DOHH2 (cell line): ENCODE results near the gene LILRB3.
"Not testable (repeated sequence)": the region's sequence is repeated elsewhere in the genome, so short reads cannot be mapped to it uniquely, and the experiment has no call there.

Experiments used
- EZH2phosphoT487 ChIP-seq: fragments of 200-600 bp; sonication (generic); IDR thresholded peaks from 2 replicates; pipeline ENCODE4 v1.6.1; 2017; ENCODE audit warnings: borderline replicate concordance, mild to moderate bottlenecking, antibody characterized with exemption, low read length, moderate library complexity, mixed read lengths
- TF ChIP-seq, protein P1 (sequence below): fragments of 200-600 bp; sonication (generic); IDR thresholded peaks from one replicate; pipeline ENCODE4 v1.5.1; 2014; ENCODE audit warnings: antibody characterized with exemption, mild to moderate bottlenecking, low read depth, low read length; ENCODE audit not compliant: poor library complexity, severe bottlenecking

GRCh38 chr19:54217517-54218247 lies 5.1 kb downstream of the LILRB3 start:
- TF ChIP-seq, protein P1, sequence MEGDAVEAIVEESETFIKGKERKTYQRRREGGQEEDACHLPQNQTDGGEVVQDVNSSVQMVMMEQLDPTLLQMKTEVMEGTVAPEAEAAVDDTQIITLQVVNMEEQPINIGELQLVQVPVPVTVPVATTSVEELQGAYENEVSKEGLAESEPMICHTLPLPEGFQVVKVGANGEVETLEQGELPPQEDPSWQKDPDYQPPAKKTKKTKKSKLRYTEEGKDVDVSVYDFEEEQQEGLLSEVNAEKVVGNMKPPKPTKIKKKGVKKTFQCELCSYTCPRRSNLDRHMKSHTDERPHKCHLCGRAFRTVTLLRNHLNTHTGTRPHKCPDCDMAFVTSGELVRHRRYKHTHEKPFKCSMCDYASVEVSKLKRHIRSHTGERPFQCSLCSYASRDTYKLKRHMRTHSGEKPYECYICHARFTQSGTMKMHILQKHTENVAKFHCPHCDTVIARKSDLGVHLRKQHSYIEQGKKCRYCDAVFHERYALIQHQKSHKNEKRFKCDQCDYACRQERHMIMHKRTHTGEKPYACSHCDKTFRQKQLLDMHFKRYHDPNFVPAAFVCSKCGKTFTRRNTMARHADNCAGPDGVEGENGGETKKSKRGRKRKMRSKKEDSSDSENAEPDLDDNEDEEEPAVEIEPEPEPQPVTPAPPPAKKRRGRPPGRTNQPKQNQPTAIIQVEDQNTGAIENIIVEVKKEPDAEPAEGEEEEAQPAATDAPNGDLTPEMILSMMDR, result not testable (repeated sequence)
- TF ChIP-seq EZH2phosphoT487, result not testable (repeated sequence)
